H9 (cell line): Measurements from ENCODE around the gene ZNF831. TPM values are rescaled to one million over a fixed set of nuclear protein-coding genes. Genes with fewer than 3 reads are reported as not detected.

ENCODE experiments used
- DNase-seq: peaks from one replicate; pipeline ENCODE4 v3.0.0-alpha.2; 2017
- H2AFZ ChIP-seq: one replicate; pipeline ENCODE4 v1.6.1; 2013; ENCODE audit warnings: mild to moderate bottlenecking, low read length, control low read depth, moderate library complexity
- H2AK5ac ChIP-seq: 2 replicates; pipeline ENCODE4 v1.6.1; 2013; ENCODE audit warnings: low read length, control low read depth, mixed read lengths; ENCODE audit not compliant: insufficient read length
- H2BK120ac ChIP-seq: one replicate; pipeline ENCODE4 v1.6.1; 2013; ENCODE audit warnings: low read depth, mild to moderate bottlenecking, low read length, control low read depth, inconsistent platforms; ENCODE audit not compliant: poor library complexity, severe bottlenecking
- H2BK12ac ChIP-seq: 2 replicates; pipeline ENCODE4 v1.6.1; 2013; ENCODE audit warnings: low read length, control low read depth, mixed read lengths, low read depth; ENCODE audit not compliant: insufficient read length
- H2BK15ac ChIP-seq: 2 replicates; pipeline ENCODE4 v1.6.1; 2013; ENCODE audit warnings: low read depth, low read length, control low read depth
- H2BK20ac ChIP-seq: one replicate; pipeline ENCODE4 v1.6.1; 2013; ENCODE audit warnings: low read depth, mild to moderate bottlenecking, low read length, control low read depth, inconsistent platforms; ENCODE audit not compliant: poor library complexity, severe bottlenecking
- H2BK5ac ChIP-seq: 2 replicates; pipeline ENCODE4 v1.6.1; 2013; ENCODE audit warnings: low read length, control low read depth, mixed read lengths; ENCODE audit not compliant: insufficient read length
- H3K14ac ChIP-seq: 2 replicates; pipeline ENCODE4 v1.6.1; 2013; ENCODE audit warnings: low read length, control low read depth; ENCODE audit not compliant: insufficient read depth
- H3K18ac ChIP-seq: 2 replicates; pipeline ENCODE4 v1.6.1; 2013; ENCODE audit warnings: low read depth, mild to moderate bottlenecking, mixed read lengths, low read length, control low read depth; ENCODE audit not compliant: insufficient read length
- H3K23ac ChIP-seq: 2 replicates; pipeline ENCODE4 v1.6.1; 2013; ENCODE audit warnings: low read length, control low read depth, mixed read lengths, low read depth; ENCODE audit not compliant: insufficient read length
- H3K23me2 ChIP-seq: 2 replicates; pipeline ENCODE4 v1.6.1; 2013; ENCODE audit warnings: low read depth, mild to moderate bottlenecking, mixed read lengths, low read length, control low read depth; ENCODE audit not compliant: insufficient read length, poor library complexity, severe bottlenecking
- H3K27ac ChIP-seq: 2 replicates; pipeline ENCODE4 v1.5.1; 2013; ENCODE audit warnings: low read length, control low read depth, mixed read lengths, low read depth; ENCODE audit not compliant: insufficient read length
- H3K27me3 ChIP-seq: 2 replicates; pipeline ENCODE4 v1.6.1; 2013; ENCODE audit warnings: low read length, control low read depth, inconsistent platforms; ENCODE audit not compliant: insufficient read depth
- H3K4ac ChIP-seq: 2 replicates; pipeline ENCODE4 v1.6.1; 2013; ENCODE audit warnings: low read depth, mild to moderate bottlenecking, control low read depth, inconsistent platforms, low read length, moderate library complexity
- H3K4me1 ChIP-seq: 2 replicates; pipeline ENCODE4 v1.6.1; 2013; ENCODE audit warnings: low read length, control low read depth, inconsistent platforms; ENCODE audit not compliant: insufficient read depth
- H3K4me2 ChIP-seq: 2 replicates; pipeline ENCODE4 v1.6.1; 2013; ENCODE audit warnings: low read length, control low read depth, mixed read lengths; ENCODE audit not compliant: insufficient read length, insufficient read depth
- H3K56ac ChIP-seq: 2 replicates; pipeline ENCODE4 v1.6.1; 2013; ENCODE audit warnings: low read depth, mild to moderate bottlenecking, mixed read lengths, low read length, control low read depth; ENCODE audit not compliant: insufficient read length
- H3K79me1 ChIP-seq: 2 replicates; pipeline ENCODE4 v1.6.1; 2013; ENCODE audit warnings: low read depth, mild to moderate bottlenecking, moderate library complexity, low read length, control low read depth, inconsistent platforms; ENCODE audit not compliant: insufficient read depth, poor library complexity, severe bottlenecking
- H3K79me2 ChIP-seq: 2 replicates; pipeline ENCODE4 v1.6.1; 2013; ENCODE audit warnings: low read length, control low read depth, inconsistent platforms; ENCODE audit not compliant: insufficient read depth
- H3K9ac ChIP-seq: 2 replicates; pipeline ENCODE4 v1.6.1; 2013; ENCODE audit warnings: low read length, control low read depth, mixed read lengths; ENCODE audit not compliant: insufficient read length; ENCODE audit errors: extremely low read depth
- H3K9me3 ChIP-seq: one replicate; pipeline ENCODE4 v1.6.1; 2013; ENCODE audit warnings: low read depth, low read length, inconsistent platforms; ENCODE audit not compliant: control insufficient read depth
- H3T11ph ChIP-seq: one replicate; pipeline ENCODE4 v1.6.1; 2013; ENCODE audit warnings: mild to moderate bottlenecking, low read length, control low read depth, inconsistent platforms
- H4K20me1 ChIP-seq: one replicate; pipeline ENCODE4 v1.6.1; 2013; ENCODE audit not compliant: control insufficient read depth, insufficient read length, insufficient read depth
- H4K5ac ChIP-seq: 2 replicates; pipeline ENCODE4 v1.6.1; 2013; ENCODE audit warnings: low read depth, mild to moderate bottlenecking, mixed read lengths, low read length, control low read depth; ENCODE audit not compliant: insufficient read length
- H4K8ac ChIP-seq: replicated peaks from 2 replicates; pipeline ENCODE4 v1.6.1; 2013; ENCODE audit warnings: low read length, control low read depth, mixed read lengths, low read depth; ENCODE audit not compliant: insufficient read length
- H4K91ac ChIP-seq: 2 replicates; pipeline ENCODE4 v1.6.1; 2013; ENCODE audit warnings: low read depth, mild to moderate bottlenecking, moderate library complexity, mixed read lengths, low read length, control low read depth; ENCODE audit not compliant: insufficient read length
- H3K27ac Mint-ChIP-seq, 3 experiments: 2 replicates in 2 of 3; 3 replicates in 1 of 3; pipeline ENCODE4 v1.8.0; 2020 to 2021; ENCODE audit warnings: mixed read lengths in 3 of 3, mild to moderate bottlenecking in 1 of 3, moderate library complexity in 1 of 3
- H3K27me3 Mint-ChIP-seq: 2 replicates; pipeline ENCODE4 v1.8.0; 2021; ENCODE audit warnings: low read depth, mild to moderate bottlenecking, moderate library complexity, mixed read lengths
- H3K36me3 Mint-ChIP-seq, 3 experiments: 2 replicates in 2 of 3; 3 replicates in 1 of 3; pipeline ENCODE4 v1.8.0; 2020 to 2021; ENCODE audit warnings: low read depth in 3 of 3, mixed read lengths in 3 of 3; ENCODE audit not compliant: insufficient read depth in 1 of 3
- H3K4me1 Mint-ChIP-seq, 2 experiments: 2 replicates each; pipeline ENCODE4 v1.8.0; 2020; ENCODE audit warnings: mixed read lengths in 2 of 2
- H3K4me3 Mint-ChIP-seq, 2 experiments: 2 replicates in 1 of 2; 3 replicates in 1 of 2; pipeline ENCODE4 v1.8.0; 2020 to 2021; ENCODE audit warnings: mild to moderate bottlenecking in 2 of 2, mixed read lengths in 2 of 2, moderate library complexity in 1 of 2
- H3K9me3 Mint-ChIP-seq, 2 experiments: 2 replicates in 1 of 2; 3 replicates in 1 of 2; pipeline ENCODE4 v1.8.0; 2020; ENCODE audit warnings: mild to moderate bottlenecking in 2 of 2, mixed read lengths in 2 of 2, moderate library complexity in 1 of 2
- WGBS: extraction: QIAGEN DNeasy Blood & Tissue Kit; methylation state at CpG from one replicate; pipeline ENCODE4 v1.1.7; 2013; ENCODE audit warnings: missing lambda C conversion rate, low lambda C conversion rate, mixed read lengths; ENCODE audit not compliant: insufficient read length; ENCODE audit errors: extremely low coverage; 5-methylcytosine and 5-hydroxymethylcytosine counted together
- total RNA-seq: library from RNA; stranded (reverse); gene quantifications from 2 replicates; pipeline ENCODE4 v1.2.1, GENCODE V29; 2021
- TF ChIP-seq, protein P1 (sequence below): fragments of 200-600 bp; sonication (generic); conservative IDR thresholded peaks from 3 replicates; pipeline ENCODE4 v1.8.0; 2021; ENCODE audit warnings: antibody characterized with exemption, mild to moderate bottlenecking

Gene ZNF831
- total RNA-seq, 1 experiment from 2014 or later, result not detected

DNA sequence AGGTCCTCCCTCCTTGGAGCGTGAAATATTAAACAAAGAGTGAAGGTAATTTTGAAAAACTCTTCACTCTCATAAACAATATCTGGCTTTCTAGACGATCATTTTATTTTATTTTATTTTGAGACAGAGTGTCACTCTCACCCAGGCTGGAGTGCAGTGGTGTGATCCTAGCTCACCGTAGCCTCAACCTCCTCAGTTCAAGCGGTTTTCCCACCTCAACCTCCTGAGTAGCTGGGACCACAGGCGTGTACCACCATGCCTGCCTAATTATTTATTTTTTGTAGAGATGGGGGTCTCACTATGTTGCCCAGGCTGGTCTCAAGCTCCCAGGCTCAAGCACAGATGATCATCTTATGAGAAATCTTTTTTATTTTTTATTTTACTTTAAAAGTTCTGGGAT lies 16.4 kb downstream of the ZNF831 start:
- H2AK5ac ChIP-seq, result no peak overlapping the region
- no peaks in the 10 kb centered on the region for H4K20me1 ChIP-seq
- H3K56ac ChIP-seq, result no peak overlapping the region
- H2BK12ac ChIP-seq, result no peak overlapping the region
- H3K4me1 ChIP-seq, result no peaks in the 10 kb centered on the region
- Mint-ChIP-seq H3K27me3 (peaks cover 15% of the 10 kb centered on the region), H3K27ac (no peak overlapping the region), H3K9me3 (no peaks in the 10 kb centered on the region), H3K4me1 (peaks cover 6 to 10% of the 10 kb centered on the region in 2 experiments), H3K4me3 (no peak overlapping the region), H3K36me3 (no peaks in the 10 kb centered on the region)
- H3K9ac ChIP-seq, result no peak overlapping the region
- no peaks in the 10 kb centered on the region for H3K79me1 ChIP-seq
- WGBS, result no CpG with 5 or more reads among the region's 5 CpGs
- no peak overlapping the region for H3K14ac ChIP-seq
- no peak overlapping the region for H4K91ac ChIP-seq
- no peak overlapping the region for H4K8ac ChIP-seq
- H3K23me2 ChIP-seq, result no peaks in the 10 kb centered on the region
- H3K27me3 ChIP-seq, result no peaks in the 10 kb centered on the region
- H3K27ac ChIP-seq, result no peak overlapping the region
- H4K5ac ChIP-seq, result no peak overlapping the region
- H3K18ac ChIP-seq, result no peak overlapping the region
- H3K4ac ChIP-seq, result no peak overlapping the region
- H3K79me2 ChIP-seq, result no peaks in the 10 kb centered on the region
- H3K23ac ChIP-seq, result no peak overlapping the region
- no peak overlapping the region for H2BK15ac ChIP-seq
- H2BK20ac ChIP-seq, result no peak overlapping the region
- no peak overlapping the region for H2BK120ac ChIP-seq
- TF ChIP-seq, protein P1, sequence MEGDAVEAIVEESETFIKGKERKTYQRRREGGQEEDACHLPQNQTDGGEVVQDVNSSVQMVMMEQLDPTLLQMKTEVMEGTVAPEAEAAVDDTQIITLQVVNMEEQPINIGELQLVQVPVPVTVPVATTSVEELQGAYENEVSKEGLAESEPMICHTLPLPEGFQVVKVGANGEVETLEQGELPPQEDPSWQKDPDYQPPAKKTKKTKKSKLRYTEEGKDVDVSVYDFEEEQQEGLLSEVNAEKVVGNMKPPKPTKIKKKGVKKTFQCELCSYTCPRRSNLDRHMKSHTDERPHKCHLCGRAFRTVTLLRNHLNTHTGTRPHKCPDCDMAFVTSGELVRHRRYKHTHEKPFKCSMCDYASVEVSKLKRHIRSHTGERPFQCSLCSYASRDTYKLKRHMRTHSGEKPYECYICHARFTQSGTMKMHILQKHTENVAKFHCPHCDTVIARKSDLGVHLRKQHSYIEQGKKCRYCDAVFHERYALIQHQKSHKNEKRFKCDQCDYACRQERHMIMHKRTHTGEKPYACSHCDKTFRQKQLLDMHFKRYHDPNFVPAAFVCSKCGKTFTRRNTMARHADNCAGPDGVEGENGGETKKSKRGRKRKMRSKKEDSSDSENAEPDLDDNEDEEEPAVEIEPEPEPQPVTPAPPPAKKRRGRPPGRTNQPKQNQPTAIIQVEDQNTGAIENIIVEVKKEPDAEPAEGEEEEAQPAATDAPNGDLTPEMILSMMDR, result no peak
- no peak for DNase-seq
- no peak overlapping the region for H2BK5ac ChIP-seq
- no peak overlapping the region for H2AFZ ChIP-seq
- H3K4me2 ChIP-seq, result no peak overlapping the region
- no peak overlapping the region for H3T11ph ChIP-seq
- H3K9me3 ChIP-seq, result no peaks in the 10 kb centered on the region
